KOPT-K1 (cell line): ENCODE results near the gene TMEM121.
"Not testable (repeated sequence)": the region's sequence is repeated elsewhere in the genome, so short reads cannot be mapped to it uniquely, and the experiment has no call there.

Experiments used
- H3K27ac ChIP-seq: fragments of 200-600 bp; sonication (generic); 2 replicates; pipeline ENCODE4 v1.5.1; 2016; ENCODE audit warnings: antibody characterized with exemption, mild to moderate bottlenecking, low read depth, low read length; ENCODE audit not compliant: poor library complexity, severe bottlenecking
- H3K36me3 ChIP-seq: fragments of 200-600 bp; sonication (generic); 2 replicates; pipeline ENCODE4 v1.5.1; 2017; ENCODE audit warnings: antibody characterized with exemption, mild to moderate bottlenecking, low read length, moderate library complexity; ENCODE audit not compliant: insufficient read depth
- H3K9me3 ChIP-seq: fragments of 200-600 bp; sonication (generic); 2 replicates; pipeline ENCODE4 v1.5.1; 2017; ENCODE audit warnings: antibody characterized with exemption, low read length, mild to moderate bottlenecking; ENCODE audit not compliant: insufficient read depth, poor library complexity, severe bottlenecking

Gene TMEM121

GRCh38 chr14:105559384-105560047 is 33.1 kb downstream of the TMEM121 start:
- not testable (repeated sequence) for H3K9me3 ChIP-seq, H3K36me3 ChIP-seq, H3K27ac ChIP-seq

GRCh38 chr14:105560048-105560669 is 33.8 kb downstream of the TMEM121 start:
- H3K9me3 ChIP-seq, H3K36me3 ChIP-seq, H3K27ac ChIP-seq: not testable (repeated sequence)

- not testable (repeated sequence) for H3K36me3 ChIP-seq, H3K27ac ChIP-seq, H3K9me3 ChIP-seq
Observed at GRCh38 chr14:105561345-105561744, 35.0 kb downstream of the TMEM121 start.

GRCh38 chr14:105562713-105563346 is 36.4 kb downstream of the TMEM121 start:
- H3K36me3 ChIP-seq: no peaks in the 10 kb centered on the region
- H3K9me3 ChIP-seq: no peaks in the 10 kb centered on the region
- H3K27ac ChIP-seq: no peak overlapping the region

- H3K27ac ChIP-seq: no peak overlapping the region
- no peaks in the 10 kb centered on the region for H3K9me3 ChIP-seq
- H3K36me3 ChIP-seq: no peaks in the 10 kb centered on the region
Observed at GRCh38 chr14:105563347-105563737, 37.0 kb downstream of the TMEM121 start.

- H3K9me3 ChIP-seq, H3K27ac ChIP-seq, H3K36me3 ChIP-seq: not testable (repeated sequence)
Observed at GRCh38 chr14:105564536-105564935, 38.2 kb downstream of the TMEM121 start.

- H3K9me3 ChIP-seq, H3K36me3 ChIP-seq, H3K27ac ChIP-seq: not testable (repeated sequence)
Observed at GRCh38 chr14:105565185-105565919, 39.0 kb downstream of the TMEM121 start.

GRCh38 chr14:105566248-105567163 is 40.1 kb downstream of the TMEM121 start:
- not testable (repeated sequence) for H3K36me3 ChIP-seq, H3K9me3 ChIP-seq, H3K27ac ChIP-seq

GRCh38 chr14:105567164-105568103 is 41.1 kb downstream of the TMEM121 start:
- not testable (repeated sequence) for H3K27ac ChIP-seq, H3K36me3 ChIP-seq, H3K9me3 ChIP-seq

GRCh38 chr14:105568140-105568843 is 41.9 kb downstream of the TMEM121 start:
- H3K9me3 ChIP-seq, H3K27ac ChIP-seq, H3K36me3 ChIP-seq: not testable (repeated sequence)

GRCh38 chr14:105568859-105569766 is 42.7 kb downstream of the TMEM121 start:
- no peaks in the 10 kb centered on the region for H3K9me3 ChIP-seq
- H3K36me3 ChIP-seq: no peaks in the 10 kb centered on the region
- H3K27ac ChIP-seq: no peak overlapping the region

- Histone ChIP-seq H3K9me3 (no peaks in the 10 kb centered on the region), H3K27ac (no peak overlapping the region), H3K36me3 (no peaks in the 10 kb centered on the region)
Observed at GRCh38 chr14:105570482-105570881, 44.1 kb downstream of the TMEM121 start.
